IMR-90 (cell line): Measurements from ENCODE around the gene CHRNA3. TPM values are rescaled to one million over a fixed set of nuclear protein-coding genes. Genes with fewer than 3 reads are reported as not detected.

Experiments used
- ATAC-seq: fragments of 200-7000 bp; cut with Tn5 transposase; 2 replicates; pipeline ENCODE4 v1.9.1; 2020; ENCODE audit warnings: low read depth, mild to moderate bottlenecking, moderate library complexity
- BruUV-seq: library from RNA; stranded (reverse); fragments of 400-500 nt; replicated peaks from 2 replicates; lab custom pipeline; 2021; lab: Mats Ljungman, UMichigan
- CTCF ChIA-PET: fragments of 300-600 bp; formaldehyde crosslinking; extraction: SDS; loops from one replicate; lab custom pipeline; 2021; ENCODE audit warnings: antibody characterized with exemption; lab: Yijun Ruan, JAX
- POLR2A ChIA-PET: fragments of 300-600 bp; sonication (Branson Sonifier 250); formaldehyde crosslinking; loops from one replicate; lab custom pipeline; 2022; ENCODE audit warnings: antibody characterized with exemption; ENCODE audit not compliant: unreplicated experiment; lab: Charles Lee
- DNase-seq: peaks from one replicate; pipeline ENCODE4 v3.0.0; 2013
- H2AFZ ChIP-seq: replicated peaks from 2 replicates; pipeline ENCODE3; 2013; ENCODE audit warnings: low read length, mild to moderate bottlenecking; ENCODE audit not compliant: poor library complexity
- H2AK5ac ChIP-seq: 2 replicates; pipeline ENCODE4 v1.6.1; 2013; ENCODE audit warnings: low read depth, low read length, inconsistent platforms
- H2AK9ac ChIP-seq: replicated peaks from 2 replicates; pipeline ENCODE3; 2013; ENCODE audit warnings: mild to moderate bottlenecking, low read depth, low read length, moderate library complexity; ENCODE audit not compliant: poor library complexity
- H2BK120ac ChIP-seq: 2 replicates; pipeline ENCODE4 v1.6.1; 2013; ENCODE audit warnings: low read depth, low read length, inconsistent platforms
- H2BK15ac ChIP-seq: 3 replicates; pipeline ENCODE4 v1.6.1; 2013; ENCODE audit warnings: low read depth, low read length, inconsistent platforms
- H2BK20ac ChIP-seq: 2 replicates; pipeline ENCODE4 v1.6.1; 2013; ENCODE audit warnings: low read depth, mild to moderate bottlenecking, inconsistent platforms, low read length, moderate library complexity
- H2BK5ac ChIP-seq: 2 replicates; pipeline ENCODE4 v1.6.1; 2013; ENCODE audit warnings: mild to moderate bottlenecking, low read depth, low read length, inconsistent platforms; ENCODE audit not compliant: poor library complexity, severe bottlenecking
- H3K14ac ChIP-seq: replicated peaks from 2 replicates; pipeline ENCODE4 v1.6.1; 2013; ENCODE audit warnings: low read depth, low read length, inconsistent platforms
- H3K18ac ChIP-seq: 2 replicates; pipeline ENCODE4 v1.6.1; 2013; ENCODE audit warnings: low read depth, low read length, control low read depth
- H3K23ac ChIP-seq: 2 replicates; pipeline ENCODE4 v1.6.1; 2013; ENCODE audit warnings: low read depth, low read length, inconsistent platforms
- H3K27ac ChIP-seq: 2 replicates; pipeline ENCODE4 v1.5.1; 2013; ENCODE audit warnings: mild to moderate bottlenecking, control low read depth, low read length; ENCODE audit not compliant: insufficient read depth
- H3K27me3 ChIP-seq: 2 replicates; pipeline ENCODE4 v1.6.1; 2013; ENCODE audit warnings: low read length; ENCODE audit not compliant: control insufficient read depth, insufficient read depth
- H3K36me3 ChIP-seq: 2 replicates; pipeline ENCODE4 v1.6.1; 2013; ENCODE audit warnings: low read length, mixed read lengths; ENCODE audit not compliant: control insufficient read depth, insufficient read depth
- H3K4ac ChIP-seq: 2 replicates; pipeline ENCODE4 v1.6.1; 2013; ENCODE audit warnings: low read depth, low read length, inconsistent platforms
- H3K4me1 ChIP-seq: 2 replicates; pipeline ENCODE4 v1.6.1; 2013; ENCODE audit warnings: low read length, mixed read lengths; ENCODE audit not compliant: control insufficient read depth, insufficient read depth
- H3K4me2 ChIP-seq: 2 replicates; pipeline ENCODE4 v1.6.1; 2013; ENCODE audit warnings: low read depth, mild to moderate bottlenecking, control low read depth, low read length, moderate library complexity
- H3K4me3 ChIP-seq: 2 replicates; pipeline ENCODE4 v1.5.1; 2013; ENCODE audit warnings: low read depth, mild to moderate bottlenecking, control low read depth, low read length, moderate library complexity; ENCODE audit not compliant: insufficient read depth
- H3K56ac ChIP-seq: 2 replicates; pipeline ENCODE4 v1.6.1; 2013; ENCODE audit warnings: low read length, inconsistent platforms; ENCODE audit not compliant: insufficient read depth; ENCODE audit errors: extremely low read depth
- H3K79me1 ChIP-seq, 2 experiments: 2 replicates each; pipeline ENCODE4 v1.6.1; 2013; ENCODE audit warnings: low read length in 2 of 2, inconsistent platforms in 1 of 2, low read depth in 1 of 2
- H3K9ac ChIP-seq: 2 replicates; pipeline ENCODE4 v1.6.1; 2013; ENCODE audit warnings: low read depth, low read length, control low read depth
- H3K9me1 ChIP-seq: 2 replicates; pipeline ENCODE4 v1.6.1; 2013; ENCODE audit warnings: low read length, inconsistent platforms; ENCODE audit not compliant: insufficient read depth
- H3K9me3 ChIP-seq: 2 replicates; pipeline ENCODE4 v1.6.1; 2013; ENCODE audit warnings: low read length; ENCODE audit not compliant: control insufficient read depth, insufficient read depth
- H4K20me1 ChIP-seq: 2 replicates; pipeline ENCODE4 v1.6.1; 2013; ENCODE audit warnings: low read length, inconsistent platforms; ENCODE audit not compliant: insufficient read depth
- H4K5ac ChIP-seq: 2 replicates; pipeline ENCODE4 v1.6.1; 2013; ENCODE audit warnings: mild to moderate bottlenecking, low read depth, low read length, control low read depth
- H4K8ac ChIP-seq, 2 experiments: 2 replicates each; pipeline ENCODE4 v1.6.1; 2013; ENCODE audit warnings: low read depth in 2 of 2, low read length in 2 of 2, control low read depth in 1 of 2, inconsistent platforms in 1 of 2
- H4K91ac ChIP-seq: 2 replicates; pipeline ENCODE4 v1.6.1; 2013; ENCODE audit warnings: low read depth, low read length, inconsistent platforms; ENCODE audit not compliant: insufficient read depth
- BHLHE40 ChIP-seq: fragments of 150-350 bp; IDR thresholded peaks from 2 replicates; pipeline ENCODE4 v1.6.1; 2016; ENCODE audit warnings: mild to moderate bottlenecking, low read depth, low read length
- CEBPB ChIP-seq: IDR thresholded peaks from 2 replicates; pipeline ENCODE4 v1.6.1; 2012; ENCODE audit warnings: low read depth, low read length, improper control_type of control experiment
- CTCF ChIP-seq: conservative IDR thresholded peaks from 2 replicates; pipeline ENCODE4 v1.5.1; 2012; ENCODE audit warnings: mild to moderate bottlenecking, low read depth, low read length, improper control_type of control experiment
- FOS ChIP-seq: fragments of 150-350 bp; IDR thresholded peaks from 2 replicates; pipeline ENCODE4 v1.6.1; 2016; ENCODE audit warnings: low read depth, low read length
- MAFK ChIP-seq: IDR thresholded peaks from 2 replicates; pipeline ENCODE4 v1.6.1; 2012; ENCODE audit warnings: low read depth, low read length, improper control_type of control experiment
- MAZ ChIP-seq: IDR thresholded peaks from 2 replicates; pipeline ENCODE4 v1.6.1; 2012; ENCODE audit warnings: low read depth, mild to moderate bottlenecking, low read length, improper control_type of control experiment, moderate library complexity, borderline replicate concordance
- MXI1 ChIP-seq: IDR thresholded peaks from 2 replicates; pipeline ENCODE4 v1.6.1; 2012; ENCODE audit warnings: low read depth, mild to moderate bottlenecking, low read length, moderate library complexity, borderline replicate concordance
- NFE2L2 ChIP-seq: fragments of 150-350 bp; IDR thresholded peaks from 2 replicates; pipeline ENCODE4 v1.6.1; 2016; ENCODE audit warnings: low read depth, mild to moderate bottlenecking, low read length
- RAD21 ChIP-seq: IDR thresholded peaks from 2 replicates; pipeline ENCODE4 v1.6.1; 2012; ENCODE audit warnings: low read length, improper control_type of control experiment
- RCOR1 ChIP-seq: IDR thresholded peaks from 2 replicates; pipeline ENCODE4 v1.6.1; 2012; ENCODE audit warnings: mild to moderate bottlenecking, low read length, improper control_type of control experiment; ENCODE audit not compliant: insufficient replicate concordance
- SMC3 ChIP-seq: fragments of 150-350 bp; IDR thresholded peaks from 2 replicates; pipeline ENCODE4 v1.6.1; 2016; ENCODE audit warnings: low read depth, mild to moderate bottlenecking, antibody characterized with exemption, low read length, moderate library complexity
- USF2 ChIP-seq: fragments of 150-350 bp; IDR thresholded peaks from 2 replicates; pipeline ENCODE4 v1.6.1; 2017; ENCODE audit warnings: mild to moderate bottlenecking, antibody characterized with exemption, low read length, low read depth
- WGBS, 2 experiments: methylation state at CpG; one replicate each; pipeline versions ENCODE4 v1.1.5 to v1.1.7; 2013; ENCODE audit warnings: missing lambda C conversion rate in 2 of 2; ENCODE audit not compliant: insufficient read length in 1 of 2; ENCODE audit errors: extremely low coverage in 2 of 2; 5-methylcytosine and 5-hydroxymethylcytosine counted together
- dilution Hi-C: fragments of 300-500 bp; cut with HindIII; formaldehyde crosslinking; loops from one replicate; pipeline ENCODE4 v1.14.3; 2018; ENCODE audit warnings: low sequenced_read_pairs; ENCODE audit not compliant: unreplicated experiment
- in situ Hi-C: fragments of 300-500 bp; cut with MboI; formaldehyde crosslinking; loops from 3 replicates; pipeline ENCODE4 v1.14.3; 2019; ENCODE audit warnings: low sequenced_read_pairs, inconsistent platforms, mixed read lengths
- intact Hi-C: fragments of 100-400 bp; cut with micrococcal nuclease; formaldehyde crosslinking; loops from 2 replicates; pipeline ENCODE4 v1.10.0; 2022
- polyA plus RNA-seq, 3 experiments: library from polyadenylated mRNA; depleted of rRNA; stranded (reverse); fragments of >200 nt; gene quantifications; 2 replicates each; pipeline ENCODE4 v1.2.3, GENCODE V29; 2012; ENCODE audit warnings: low replicate concordance in 1 of 3
- total RNA-seq: library from RNA; depleted of rRNA; stranded (reverse); fragments of >200 nt; gene quantifications from 2 replicates; pipeline ENCODE4 v1.2.3, GENCODE V29; 2012

The CHRNA3 gene
- total and polyA plus RNA-seq, 2 of the 4 experiments (the other 2 are of a cell fraction) = not detected

GRCh38 chr15:78615151-78615589 lies 5.6 kb downstream of the CHRNA3 start:
- H2AK9ac ChIP-seq = no peak overlapping the region
- in situ Hi-C loops (loop anchor here (5.0 kb wide), 1 partner anchor 92 kb away; no protein-coding TSS in a partner anchor), dilution Hi-C loops (no loop called here), intact Hi-C loops (loop anchor here (10.0 kb wide), 1 partner anchor 270 kb away; no protein-coding TSS in a partner anchor)
- DNase-seq (no peak), ATAC-seq (no peak)
- H4K91ac ChIP-seq = no peak overlapping the region
- no peaks in the 10 kb centered on the region for H3K4me1 ChIP-seq
- H2BK15ac ChIP-seq = no peak overlapping the region
- POLR2A ChIA-PET = no interaction called here
- CTCF ChIA-PET = interaction anchor here (1.1 kb wide), 1 partner anchor 94 kb away, joined by 4 read pairs; no protein-coding TSS in a partner anchor
- no peak overlapping the region for H2BK120ac ChIP-seq
- H2BK5ac ChIP-seq = no peak overlapping the region
- no CpG with 5 or more reads among the region's 3 CpGs for WGBS, 2 experiments
- H2AK5ac ChIP-seq = no peak overlapping the region
- no peak overlapping the region for H3K4me2 ChIP-seq
- H3K14ac ChIP-seq = no peak overlapping the region
- peaks cover 18% of the 10 kb centered on the region for H3K27me3 ChIP-seq
- no peak overlapping the region for H3K18ac ChIP-seq
- H3K56ac ChIP-seq = no peak overlapping the region
- TF ChIP-seq MAZ (no peak), RCOR1 (no peak), SMC3 (no peak), FOS (no peak), MXI1 (no peak), USF2 (no peak), NFE2L2 (no peak), MAFK (no peak), CTCF (no peak), BHLHE40 (no peak), CEBPB (no peak), RAD21 (no peak)
- H2AFZ ChIP-seq = no peak overlapping the region
- no peaks in the 10 kb centered on the region for H3K9me3 ChIP-seq
- no peaks in the 10 kb centered on the region for H3K9me1 ChIP-seq
- H3K36me3 ChIP-seq = no peaks in the 10 kb centered on the region
- H3K4ac ChIP-seq = no peak overlapping the region
- no peak overlapping the region for H2BK20ac ChIP-seq
- peaks cover 6% of the 10 kb centered on the region for H4K20me1 ChIP-seq
- H3K9ac ChIP-seq = no peak overlapping the region
- H3K4me3 ChIP-seq = no peak overlapping the region
- no peak overlapping the region for H4K5ac ChIP-seq
- no peak overlapping the region for H3K23ac ChIP-seq
- no peaks in the 10 kb centered on the region for H3K79me1 ChIP-seq
- no peak overlapping the region for H3K27ac ChIP-seq
- H4K8ac ChIP-seq = no peak overlapping the region
- no TSS peak for BruUV-seq
